ENCODE results near the gene MFAP2.
"Not testable (repeated sequence)": the region's sequence is repeated elsewhere in the genome, so short reads cannot be mapped to it uniquely, and the experiment has no call there.

The MFAP2 gene

DNA sequence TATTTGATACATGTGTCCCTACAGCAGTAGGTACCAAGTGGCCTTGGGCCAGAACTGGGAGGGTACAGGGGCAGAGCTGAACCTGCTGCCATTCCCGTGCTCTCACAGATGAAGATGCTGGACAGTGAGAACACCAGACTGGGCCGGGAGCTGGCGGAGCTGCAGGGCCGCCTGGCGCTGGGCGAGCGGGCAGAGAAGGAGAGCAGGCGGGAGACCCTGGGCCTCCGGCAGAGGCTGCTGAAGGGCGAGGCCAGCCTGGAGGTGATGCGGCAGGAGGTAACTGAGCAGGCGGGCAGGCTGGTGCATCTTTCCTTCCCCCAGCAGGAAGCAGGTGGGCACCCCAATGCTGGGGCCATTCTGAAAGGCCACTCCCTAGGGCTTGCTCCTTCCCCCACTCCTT is 21.9 kb downstream of the MFAP2 start:
- Mint-ChIP-seq H3K4me3 (no peak overlapping the region), H3K36me3 (ENCODE audit: insufficient read depth) (peaks cover 3% of the 10 kb centered on the region)

GRCh38 chr1:16957731-16958130 is 22.7 kb downstream of the MFAP2 start:
- Mint-ChIP-seq H3K36me3 (ENCODE audit: insufficient read depth) (peaks cover 3% of the 10 kb centered on the region), H3K4me1 (ENCODE audit: low read depth in 2 of 2) (peaks cover 10% of the 10 kb centered on the region in 2 donors), H3K4me3 (no peak overlapping the region), H3K9me3 (no peaks in the 10 kb centered on the region), H3K27ac (no peak overlapping the region), H3K27me3 (no peaks in the 10 kb centered on the region)
- DNase-seq (no peak), ATAC-seq (replicated peaks) (no peak)

More for the DNA sequence above, 21.9 kb downstream of the MFAP2 start:
- Mint-ChIP-seq H3K4me1 (ENCODE audit: low read depth in 2 of 2) (peaks cover 10 to 14% of the 10 kb centered on the region in 2 donors), H3K27ac (no peak overlapping the region), H3K27me3 (no peaks in the 10 kb centered on the region), H3K9me3 (no peaks in the 10 kb centered on the region)
- DNase-seq (no peak), ATAC-seq (replicated peaks) (no peak)

GRCh38 chr1:16956775-16957174 is 23.6 kb downstream of the MFAP2 start:
- Mint-ChIP-seq H3K4me3 (no peak overlapping the region), H3K9me3 (no peaks in the 10 kb centered on the region), H3K36me3 (ENCODE audit: insufficient read depth) (no peaks in the 10 kb centered on the region), H3K4me1 (ENCODE audit: low read depth in 2 of 2) (peaks cover 9 to 10% of the 10 kb centered on the region in 2 donors), H3K27me3 (no peaks in the 10 kb centered on the region), H3K27ac (no peak overlapping the region)
- DNase-seq (no peak), ATAC-seq (replicated peaks) (no peak)

- Mint-ChIP-seq H3K27me3 (no peaks in the 10 kb centered on the region), H3K9me3 (no peaks in the 10 kb centered on the region), H3K4me1 (ENCODE audit: low read depth in 2 of 2) (peaks cover 5 to 7% of the 10 kb centered on the region in 2 donors), H3K4me3 (no peak overlapping the region), H3K27ac (no peak overlapping the region), H3K36me3 (ENCODE audit: insufficient read depth) (no peaks in the 10 kb centered on the region)
- DNase-seq (no peak), ATAC-seq (replicated peaks) (no peak)
Measured at GRCh38 chr1:16955186-16955585, 25.2 kb downstream of the MFAP2 start.

DNA sequence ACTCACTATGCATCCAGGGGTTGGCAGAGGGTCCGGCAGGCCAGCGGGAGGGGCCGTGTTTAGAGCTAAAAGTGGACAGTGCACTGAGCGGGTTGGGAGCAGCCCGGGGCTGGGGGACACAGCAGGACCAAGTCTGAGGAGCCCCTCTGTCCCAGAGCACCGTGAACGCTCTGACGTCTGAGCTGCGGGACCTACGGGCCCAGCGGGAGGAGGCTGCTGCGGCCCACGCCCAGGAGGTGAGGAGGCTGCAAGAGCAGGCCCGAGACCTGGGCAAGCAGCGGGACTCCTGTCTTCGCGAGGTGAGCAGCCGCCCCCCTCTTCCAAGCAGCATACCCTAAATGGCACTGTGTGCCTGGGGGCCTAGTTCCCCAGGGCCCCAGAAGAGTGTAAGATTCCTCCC is 25.8 kb downstream of the MFAP2 start:
- Mint-ChIP-seq H3K4me1 (ENCODE audit: low read depth in 2 of 2) (peaks cover 4 to 6% of the 10 kb centered on the region in 2 donors), H3K9me3 (no peaks in the 10 kb centered on the region), H3K27ac (no peak overlapping the region), H3K36me3 (ENCODE audit: insufficient read depth) (no peaks in the 10 kb centered on the region), H3K4me3 (no peak overlapping the region), H3K27me3 (no peaks in the 10 kb centered on the region)
- DNase-seq (no peak), ATAC-seq (replicated peaks) (no peak)

GRCh38 chr1:16952376-16952775 is 28.0 kb downstream of the MFAP2 start:
- not testable (repeated sequence) for H3K4me3 Mint-ChIP-seq; ATAC-seq (replicated peaks); H3K9me3 Mint-ChIP-seq; H3K27me3 Mint-ChIP-seq; H3K4me1 Mint-ChIP-seq (ENCODE audit: low read depth in 2 of 2); DNase-seq; H3K36me3 Mint-ChIP-seq (ENCODE audit: insufficient read depth); H3K27ac Mint-ChIP-seq

GRCh38 chr1:16949026-16949425 is 31.4 kb downstream of the MFAP2 start:
- not testable (repeated sequence) for ATAC-seq (replicated peaks); H3K4me1 Mint-ChIP-seq (ENCODE audit: low read depth in 2 of 2); H3K27ac Mint-ChIP-seq; H3K36me3 Mint-ChIP-seq (ENCODE audit: insufficient read depth); DNase-seq; H3K9me3 Mint-ChIP-seq; H3K4me3 Mint-ChIP-seq; H3K27me3 Mint-ChIP-seq

GRCh38 chr1:16948282-16948891 is 32.0 kb downstream of the MFAP2 start:
- H3K36me3 Mint-ChIP-seq (ENCODE audit: insufficient read depth); H3K4me1 Mint-ChIP-seq (ENCODE audit: low read depth in 2 of 2); H3K27me3 Mint-ChIP-seq; DNase-seq; H3K9me3 Mint-ChIP-seq; H3K27ac Mint-ChIP-seq; ATAC-seq (replicated peaks); H3K4me3 Mint-ChIP-seq: not testable (repeated sequence)

DNA sequence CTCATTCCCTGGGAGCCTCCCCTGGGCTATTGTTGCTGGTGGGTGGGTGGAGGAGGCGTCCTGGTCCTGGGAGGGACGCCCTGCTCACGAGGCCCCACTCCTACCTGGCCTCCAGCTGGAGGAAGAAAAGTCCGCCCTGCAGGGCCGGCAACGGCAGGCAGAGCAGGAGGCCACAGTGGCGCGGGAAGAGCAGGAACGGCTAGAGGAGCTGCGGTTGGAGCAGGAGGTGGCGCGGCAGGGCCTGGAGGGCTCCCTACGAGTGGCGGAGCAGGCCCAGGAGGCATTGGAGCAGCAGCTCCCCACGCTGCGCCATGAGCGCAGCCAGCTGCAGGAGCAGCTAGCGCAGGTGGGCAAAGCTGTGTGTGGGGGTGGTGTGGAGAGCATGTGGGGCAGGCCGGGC is 33.8 kb downstream of the MFAP2 start:
- peaks cover 2 to 3% of the 10 kb centered on the region in 2 donors for H3K4me1 Mint-ChIP-seq (ENCODE audit: low read depth in 2 of 2)
- no peak overlapping the region for H3K27ac Mint-ChIP-seq
- ATAC-seq (replicated peaks) (no peak), DNase-seq (no peak)
- peaks cover 21% of the 10 kb centered on the region for H3K36me3 Mint-ChIP-seq (ENCODE audit: insufficient read depth)
- no peaks in the 10 kb centered on the region for H3K9me3 Mint-ChIP-seq
- no peak overlapping the region for H3K4me3 Mint-ChIP-seq
- H3K27me3 Mint-ChIP-seq: no peaks in the 10 kb centered on the region

DNA sequence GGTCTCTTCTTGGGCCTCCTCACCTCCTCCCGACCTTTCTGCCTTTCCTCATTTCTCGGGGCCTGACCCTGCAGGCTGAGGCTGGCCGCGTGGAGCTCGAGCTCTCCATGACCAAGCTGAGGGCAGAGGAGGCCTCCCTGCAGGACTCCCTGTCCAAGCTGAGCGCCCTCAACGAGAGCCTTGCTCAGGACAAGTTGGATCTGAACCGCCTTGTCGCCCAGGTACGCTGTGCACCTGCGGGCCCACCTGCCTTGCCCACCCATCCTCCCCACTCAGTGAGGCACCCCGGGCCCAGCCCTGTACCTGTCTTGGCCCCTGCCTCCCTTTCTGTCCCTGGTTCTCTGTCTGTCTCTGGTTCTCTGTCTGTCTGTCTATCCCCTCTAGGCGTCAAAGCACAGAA is 34.2 kb downstream of the MFAP2 start:
- not testable (repeated sequence) for ATAC-seq (replicated peaks)
- peaks cover 23% of the 10 kb centered on the region for H3K36me3 Mint-ChIP-seq (ENCODE audit: insufficient read depth)

GRCh38 chr1:16945512-16945911 is 34.9 kb downstream of the MFAP2 start:
- not testable (repeated sequence) for DNase-seq; H3K27me3 Mint-ChIP-seq; H3K9me3 Mint-ChIP-seq; H3K27ac Mint-ChIP-seq; H3K4me1 Mint-ChIP-seq (ENCODE audit: low read depth in 2 of 2); H3K4me3 Mint-ChIP-seq; ATAC-seq (replicated peaks)
- peaks cover 28% of the 10 kb centered on the region for H3K36me3 Mint-ChIP-seq (ENCODE audit: insufficient read depth)

More for the DNA sequence above, 34.2 kb downstream of the MFAP2 start:
- not testable (repeated sequence) for H3K9me3 Mint-ChIP-seq; DNase-seq; H3K4me3 Mint-ChIP-seq; H3K4me1 Mint-ChIP-seq (ENCODE audit: low read depth in 2 of 2); H3K27me3 Mint-ChIP-seq; H3K27ac Mint-ChIP-seq

DNA sequence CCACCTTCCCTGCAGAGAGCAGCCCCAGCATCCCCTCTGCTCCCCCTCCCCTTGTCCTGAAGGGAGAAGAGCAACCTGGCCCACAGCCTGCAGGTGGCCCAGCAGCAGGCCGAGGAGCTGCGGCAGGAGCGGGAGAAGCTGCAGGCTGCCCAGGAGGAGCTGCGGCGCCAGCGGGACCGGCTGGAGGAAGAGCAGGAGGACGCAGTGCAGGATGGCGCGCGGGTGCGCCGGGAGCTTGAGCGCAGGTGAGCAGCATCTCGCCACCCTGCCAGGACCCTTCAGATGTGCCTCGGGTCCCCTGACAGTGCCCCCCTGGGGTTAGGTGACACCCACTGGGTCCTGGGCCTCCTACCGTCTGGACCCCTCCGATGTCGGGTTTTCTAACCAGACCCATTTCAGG is 36.4 kb downstream of the MFAP2 start:
- H3K4me3 Mint-ChIP-seq: no peak overlapping the region
- H3K27me3 Mint-ChIP-seq: no peaks in the 10 kb centered on the region
- H3K4me1 Mint-ChIP-seq (ENCODE audit: low read depth in 2 of 2): peaks cover 0 to 1% of the 10 kb centered on the region in 2 donors
- DNase-seq (no peak), ATAC-seq (replicated peaks) (no peak)
- peaks cover 28% of the 10 kb centered on the region for H3K36me3 Mint-ChIP-seq (ENCODE audit: insufficient read depth)
- no peak overlapping the region for H3K27ac Mint-ChIP-seq
- H3K9me3 Mint-ChIP-seq: no peaks in the 10 kb centered on the region

DNA sequence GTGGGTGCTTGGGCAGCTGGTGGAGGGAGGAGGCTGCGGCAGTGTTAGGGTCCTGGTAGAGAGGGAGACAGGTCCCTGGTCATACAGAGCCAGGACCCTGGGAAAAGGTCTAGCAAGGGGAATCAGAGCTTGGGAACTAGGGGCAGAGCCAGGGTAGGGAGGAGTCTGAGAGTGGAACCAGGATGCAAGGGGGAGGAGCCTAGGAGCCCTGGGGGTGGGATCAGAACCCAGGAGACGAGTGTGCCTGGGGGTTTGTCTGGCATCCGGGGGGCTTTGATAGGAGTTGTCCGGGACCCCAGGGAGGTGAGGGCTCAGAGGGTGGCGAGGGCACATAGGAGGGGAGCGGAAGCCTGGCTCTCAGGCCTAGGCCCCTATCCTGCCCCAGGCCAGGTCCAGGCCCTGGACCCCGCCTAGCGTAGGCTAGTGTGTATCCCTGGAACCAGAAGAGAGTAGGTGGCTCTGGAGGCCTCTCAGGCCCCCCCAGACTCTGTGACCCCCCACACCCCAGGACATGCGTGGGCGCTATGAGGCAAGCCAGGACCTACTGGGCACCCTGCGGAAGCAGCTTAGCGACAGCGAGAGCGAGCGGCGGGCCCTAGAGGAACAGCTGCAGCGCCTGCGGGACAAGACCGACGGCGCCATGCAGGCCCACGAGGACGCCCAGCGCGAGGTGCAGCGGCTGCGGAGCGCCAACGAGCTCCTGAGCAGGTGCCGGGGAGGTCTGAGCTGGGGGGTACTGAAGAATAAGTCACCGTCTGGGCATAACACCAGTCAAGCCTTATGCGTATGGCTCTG is 40.8 kb downstream of the MFAP2 start:
- not testable (repeated sequence) for H3K4me3 Mint-ChIP-seq; H3K4me1 Mint-ChIP-seq (ENCODE audit: low read depth in 2 of 2); H3K27me3 Mint-ChIP-seq; H3K27ac Mint-ChIP-seq; DNase-seq; H3K9me3 Mint-ChIP-seq; ATAC-seq (replicated peaks)
- peaks cover 36% of the 10 kb centered on the region for H3K36me3 Mint-ChIP-seq (ENCODE audit: insufficient read depth)

Data from effector memory CD8-positive, alpha-beta T cell (primary cell).